B cell (primary cell): Measurements from ENCODE around the gene ATF1. TPM values are rescaled to one million over a fixed set of nuclear protein-coding genes. Genes with fewer than 3 reads are reported as not detected.

Experiments used
- ATAC-seq: fragments of 200-7000 bp; cut with Tn5 transposase; one replicate; pipeline ENCODE4 v1.10.0; 2021; ENCODE audit warnings: low read depth, mild to moderate bottlenecking, moderate number of reproducible peaks, moderate library complexity
- CTCF ChIA-PET: fragments of 350-600 bp; sonication (Branson Sonifier 250); formaldehyde crosslinking; loops from one replicate; lab custom pipeline; 2021; ENCODE audit warnings: antibody characterized with exemption, inconsistent platforms; lab: Charles Lee
- POLR2A ChIA-PET: fragments of 350-600 bp; sonication (Branson Sonifier 250); formaldehyde crosslinking; loops from one replicate; lab custom pipeline; 2021; ENCODE audit warnings: antibody characterized with exemption; lab: Charles Lee
- DNase-seq: peaks from one replicate; pipeline ENCODE4 v3.0.0; 2013
- H2AFZ ChIP-seq: 2 replicates; pipeline ENCODE4 v1.6.1; 2012; ENCODE audit warnings: mild to moderate bottlenecking, low read depth, low read length; ENCODE audit not compliant: insufficient read depth, poor library complexity, severe bottlenecking
- H3K27ac ChIP-seq, 2 donors: 1 replicate in 1 of 2; 2 replicates in 1 of 2; pipeline ENCODE4 v1.5.1; 2012 to 2013; ENCODE audit warnings: low read length in 2 of 2, mild to moderate bottlenecking in 2 of 2, moderate library complexity in 1 of 2
- H3K27me3 ChIP-seq, 4 experiments: fragments of 200-600 bp in 1 of 4; sonication (generic) in 1 of 4; replicated peaks in 1 of 4; 1 replicate in 2 of 4; 2 replicates in 2 of 4; pipeline versions ENCODE4 v1.6.1 to v1.7.0; 2013 to 2016; ENCODE audit warnings: low read length in 3 of 4, mild to moderate bottlenecking in 2 of 4, mixed read lengths in 1 of 4, moderate library complexity in 1 of 4; ENCODE audit not compliant: insufficient read depth in 4 of 4, control insufficient read depth in 3 of 4; ENCODE audit errors: control extremely low read depth in 1 of 4
- H3K36me3 ChIP-seq, 2 experiments: replicated peaks in 1 of 2; 1 replicate in 1 of 2; 2 replicates in 1 of 2; pipeline versions ENCODE4 v1.6.1 to v1.7.1; 2013; ENCODE audit warnings: low read length in 1 of 2; ENCODE audit not compliant: insufficient read depth in 2 of 2, control insufficient read depth in 1 of 2; ENCODE audit errors: control extremely low read depth in 1 of 2, extremely low read depth in 1 of 2
- H3K4me1 ChIP-seq, 2 donors: fragments of 200-600 bp in 1 of 2; sonication (generic) in 1 of 2; 1 replicate in 1 of 2; 2 replicates in 1 of 2; pipeline versions ENCODE4 v1.5.1 to v1.6.1; 2013 to 2017; ENCODE audit warnings: low read length in 2 of 2; ENCODE audit not compliant: control insufficient read depth in 2 of 2, insufficient read depth in 2 of 2
- H3K4me2 ChIP-seq: replicated peaks from 2 replicates; pipeline ENCODE3; 2012; ENCODE audit warnings: mild to moderate bottlenecking, low read depth, low read length; ENCODE audit not compliant: poor library complexity, severe bottlenecking
- H3K4me3 ChIP-seq, 5 experiments: fragments of 200-600 bp in 1 of 5; sonication (generic) in 1 of 5; 1 replicate in 3 of 5; 2 replicates in 2 of 5; pipeline versions ENCODE4 v1.5.1 to v1.7.0; 2011 to 2016; ENCODE audit warnings: low read length in 4 of 5, mild to moderate bottlenecking in 4 of 5, low read depth in 2 of 5, control low read depth in 1 of 5, moderate library complexity in 1 of 5; ENCODE audit not compliant: insufficient read depth in 1 of 5; ENCODE audit errors: control extremely low read depth in 1 of 5, extremely low read depth in 1 of 5
- H3K79me2 ChIP-seq: fragments of 200-600 bp; sonication (generic); one replicate; pipeline ENCODE4 v1.6.0; 2016; ENCODE audit warnings: low read length; ENCODE audit not compliant: control insufficient read depth, insufficient read depth
- H3K9ac ChIP-seq: fragments of 200-600 bp; sonication (generic); 2 replicates; pipeline ENCODE4 v1.6.1; 2017; ENCODE audit warnings: mild to moderate bottlenecking, low read length, moderate library complexity
- H3K9me3 ChIP-seq, 3 donors: one replicate each; pipeline versions ENCODE4 v1.6.1 to v1.7.1; 2013; ENCODE audit warnings: low read length in 2 of 3; ENCODE audit not compliant: control insufficient read depth in 2 of 3, insufficient read depth in 1 of 3; ENCODE audit errors: control extremely low read depth in 1 of 3
- H4K20me1 ChIP-seq: 2 replicates; pipeline ENCODE4 v1.6.0; 2012; ENCODE audit warnings: mild to moderate bottlenecking, low read length; ENCODE audit not compliant: insufficient read depth, control insufficient read depth, poor library complexity, severe bottlenecking
- H3K27ac Mint-ChIP-seq: one replicate; pipeline ENCODE4 v1.8.0; 2021; ENCODE audit warnings: mixed read lengths
- H3K27me3 Mint-ChIP-seq: one replicate; pipeline ENCODE4 v1.8.0; 2021; ENCODE audit warnings: mixed read lengths
- H3K4me1 Mint-ChIP-seq: one replicate; pipeline ENCODE4 v1.8.0; 2021; ENCODE audit warnings: mixed read lengths
- H3K4me3 Mint-ChIP-seq: one replicate; pipeline ENCODE4 v1.8.0; 2021; ENCODE audit warnings: mixed read lengths
- H3K9me3 Mint-ChIP-seq: one replicate; pipeline ENCODE4 v1.8.0; 2022; ENCODE audit warnings: mixed read lengths; ENCODE audit not compliant: insufficient read depth
- EZH2 ChIP-seq: IDR thresholded peaks from 2 replicates; pipeline ENCODE4 v1.6.1; 2012; ENCODE audit warnings: borderline replicate concordance, low read depth, mild to moderate bottlenecking, moderate library complexity, low read length; ENCODE audit not compliant: insufficient read depth, poor library complexity, severe bottlenecking
- WGBS: methylation state at CpG from one replicate; pipeline ENCODE4 v1.1.5; 2013; ENCODE audit warnings: missing lambda C conversion rate; ENCODE audit not compliant: insufficient coverage; 5-methylcytosine and 5-hydroxymethylcytosine counted together
- intact Hi-C: fragments of 100-400 bp; cut with micrococcal nuclease; formaldehyde crosslinking; loops from one replicate; pipeline ENCODE4 v1.10.0; 2022
- polyA plus RNA-seq: library from polyadenylated mRNA; depleted of rRNA; stranded (reverse); fragments of >200 nt; gene quantifications from 2 replicates; pipeline ENCODE4 v1.2.3, GENCODE V29; 2012
- total RNA-seq, 2 donors: library from RNA; stranded (reverse); fragments of 120-200 nt in 1 of 2; gene quantifications; 1 replicate in 1 of 2; 2 replicates in 1 of 2; pipeline versions ENCODE4 v1.2.3 to v1.2.4, GENCODE V29; 2013 to 2022
- TF ChIP-seq, protein P1 (sequence below): fragments of 200-600 bp; IDR thresholded peaks from one replicate; pipeline ENCODE4 v1.8.0; 2022; ENCODE audit warnings: antibody characterized with exemption, mild to moderate bottlenecking

Gene ATF1
- total and polyA plus RNA-seq, 2 donors (not counting 1 experiment from before 2014, with no cell fraction given): 17.2 to 39.5 TPM

DNA sequence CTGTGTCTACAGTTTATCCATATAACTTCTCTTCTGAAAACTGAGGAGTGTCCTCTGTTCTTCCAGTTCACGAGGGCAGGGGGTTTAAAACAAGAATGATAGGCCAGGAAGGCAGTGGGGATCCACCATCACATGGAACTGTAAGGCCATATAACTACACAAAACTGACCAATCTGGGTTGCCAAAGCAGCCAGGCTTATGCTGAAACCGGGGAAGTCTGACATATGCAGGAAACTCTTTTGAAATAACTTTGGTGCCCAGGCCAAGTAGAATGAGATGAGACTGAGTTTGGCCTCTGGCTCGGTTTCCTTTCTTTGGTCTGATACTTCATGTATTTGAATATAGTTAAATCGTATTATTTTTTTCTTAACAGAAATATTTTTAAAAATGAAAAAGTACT, 18.0 kb upstream of the ATF1 start:
- Mint-ChIP-seq H3K27me3 (no peaks in the 10 kb centered on the region), H3K27ac (no peak overlapping the region), H3K4me3 (no peak overlapping the region), H3K4me1 (no peaks in the 10 kb centered on the region), H3K9me3 (no peaks in the 10 kb centered on the region)
- no peak overlapping the region for H3K4me2 ChIP-seq
- H3K27me3 ChIP-seq: no peaks in the 10 kb centered on the region
- H3K9ac ChIP-seq: no peak overlapping the region
- H3K27ac ChIP-seq: no peak overlapping the region
- H4K20me1 ChIP-seq: no peaks in the 10 kb centered on the region
- TF ChIP-seq, protein P1, sequence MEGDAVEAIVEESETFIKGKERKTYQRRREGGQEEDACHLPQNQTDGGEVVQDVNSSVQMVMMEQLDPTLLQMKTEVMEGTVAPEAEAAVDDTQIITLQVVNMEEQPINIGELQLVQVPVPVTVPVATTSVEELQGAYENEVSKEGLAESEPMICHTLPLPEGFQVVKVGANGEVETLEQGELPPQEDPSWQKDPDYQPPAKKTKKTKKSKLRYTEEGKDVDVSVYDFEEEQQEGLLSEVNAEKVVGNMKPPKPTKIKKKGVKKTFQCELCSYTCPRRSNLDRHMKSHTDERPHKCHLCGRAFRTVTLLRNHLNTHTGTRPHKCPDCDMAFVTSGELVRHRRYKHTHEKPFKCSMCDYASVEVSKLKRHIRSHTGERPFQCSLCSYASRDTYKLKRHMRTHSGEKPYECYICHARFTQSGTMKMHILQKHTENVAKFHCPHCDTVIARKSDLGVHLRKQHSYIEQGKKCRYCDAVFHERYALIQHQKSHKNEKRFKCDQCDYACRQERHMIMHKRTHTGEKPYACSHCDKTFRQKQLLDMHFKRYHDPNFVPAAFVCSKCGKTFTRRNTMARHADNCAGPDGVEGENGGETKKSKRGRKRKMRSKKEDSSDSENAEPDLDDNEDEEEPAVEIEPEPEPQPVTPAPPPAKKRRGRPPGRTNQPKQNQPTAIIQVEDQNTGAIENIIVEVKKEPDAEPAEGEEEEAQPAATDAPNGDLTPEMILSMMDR: no peak
- TF ChIP-seq EZH2: no peak
- no peaks in the 10 kb centered on the region for H3K79me2 ChIP-seq
- DNase-seq: no peak
- H2AFZ ChIP-seq: no peak overlapping the region
- intact Hi-C loops: no loop called here
- 100% methylated on average over 1 of the region's 4 CpGs for WGBS
- H3K4me3 ChIP-seq: no peak overlapping the region
- POLR2A ChIA-PET: no interaction called here
- H3K4me1 ChIP-seq: no peaks in the 10 kb centered on the region
- H3K9me3 ChIP-seq: no peaks in the 10 kb centered on the region
- no peak for ATAC-seq
- peaks cover 6 to 65% of the 10 kb centered on the region in 2 experiments for H3K36me3 ChIP-seq
- CTCF ChIA-PET: no interaction called here

DNA sequence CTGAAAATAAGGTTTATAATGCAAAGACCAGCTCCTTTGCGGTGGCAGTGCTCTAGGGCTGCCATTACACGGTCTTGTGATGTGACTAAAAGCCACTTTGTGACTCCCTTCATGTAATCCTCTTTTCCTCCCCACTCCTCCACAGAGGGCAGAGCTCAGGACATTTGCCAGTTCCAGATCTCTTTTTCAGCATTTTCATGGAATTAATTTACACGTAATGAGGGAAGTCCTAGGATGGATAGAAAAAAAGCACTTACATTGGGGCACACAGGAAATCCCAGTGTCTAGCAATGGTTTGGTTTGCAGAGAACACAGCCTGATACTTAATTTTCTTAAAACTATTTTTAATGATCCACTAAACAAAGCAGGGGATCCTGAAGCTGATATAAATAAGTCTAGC, 17.5 kb upstream of the ATF1 start:
- POLR2A ChIA-PET: no interaction called here
- Histone ChIP-seq H4K20me1 (no peaks in the 10 kb centered on the region), H3K4me3 (no peak overlapping the region), H3K27me3 (no peaks in the 10 kb centered on the region), H3K4me2 (no peak overlapping the region), H3K9me3 (no peaks in the 10 kb centered on the region), H3K4me1 (no peaks in the 10 kb centered on the region), H3K36me3 (peaks cover 5 to 59% of the 10 kb centered on the region in 2 experiments), H2AFZ (no peak overlapping the region), H3K27ac (no peak overlapping the region), H3K79me2 (no peaks in the 10 kb centered on the region), H3K9ac (no peak overlapping the region)
- intact Hi-C loops: no loop called here
- DNase-seq: no peak
- Mint-ChIP-seq H3K9me3 (no peaks in the 10 kb centered on the region), H3K27me3 (no peaks in the 10 kb centered on the region), H3K4me3 (no peak overlapping the region), H3K27ac (no peak overlapping the region), H3K4me1 (no peaks in the 10 kb centered on the region)
- ATAC-seq: no peak
- CTCF ChIA-PET: interaction anchor here (1.0 kb wide), 1 partner anchor 240 kb away, joined by 3 read pairs; no protein-coding TSS in a partner anchor
- 100% methylated on average over 2 of the region's 3 CpGs for WGBS
- TF ChIP-seq, protein P1: no peak
- TF ChIP-seq EZH2: no peak
